Mononuclear cell (primary cell): Measurements from ENCODE around the gene SPARC. TPM values are rescaled to one million over a fixed set of nuclear protein-coding genes. Genes with fewer than 3 reads are reported as not detected.
"Not testable (repeated sequence)": the region's sequence is repeated elsewhere in the genome, so short reads cannot be mapped to it uniquely, and the experiment has no call there.

Experiments
- H3K27me3 ChIP-seq: 2 replicates; pipeline ENCODE4 v1.6.0; 2011; ENCODE audit warnings: low read length, control low read depth; ENCODE audit not compliant: insufficient read depth
- H3K4me1 ChIP-seq: 2 replicates; pipeline ENCODE4 v1.5.1; 2011; ENCODE audit warnings: mild to moderate bottlenecking, low read length, control low read depth; ENCODE audit not compliant: insufficient read depth
- H3K4me3 ChIP-seq: 2 replicates; pipeline ENCODE4 v1.5.1; 2011; ENCODE audit warnings: mild to moderate bottlenecking, low read length, moderate library complexity
- H3K9me3 ChIP-seq: 2 replicates; pipeline ENCODE4 v1.5.1; 2011; ENCODE audit warnings: low read depth, mild to moderate bottlenecking, control low read depth, low read length
- total RNA-seq: library from RNA; depleted of rRNA; stranded (reverse); fragments of >200 nt; gene quantifications from one replicate; pipeline ENCODE4 v1.2.3, GENCODE V29; 2012

Gene SPARC
- total RNA-seq, 1 donor, result 110 TPM

GRCh38 chr5:151717416-151717815 is 30.7 kb upstream of the SPARC start:
- no peaks in the 10 kb centered on the region for H3K27me3 ChIP-seq
- H3K4me3 ChIP-seq, result no peak overlapping the region
- peaks cover 27% of the 10 kb centered on the region for H3K4me1 ChIP-seq
- no peaks in the 10 kb centered on the region for H3K9me3 ChIP-seq

GRCh38 chr5:151709109-151709735 is 22.5 kb upstream of the SPARC start:
- H3K9me3 ChIP-seq, result no peaks in the 10 kb centered on the region
- H3K4me3 ChIP-seq, result no peak overlapping the region
- no peaks in the 10 kb centered on the region for H3K27me3 ChIP-seq
- H3K4me1 ChIP-seq, result no peaks in the 10 kb centered on the region

- Histone ChIP-seq H3K9me3 (no peaks in the 10 kb centered on the region), H3K4me1 (no peaks in the 10 kb centered on the region), H3K4me3 (no peak overlapping the region), H3K27me3 (no peaks in the 10 kb centered on the region)
Measured at GRCh38 chr5:151708126-151708525, 21.4 kb upstream of the SPARC start.

GRCh38 chr5:151707567-151707966 is 20.9 kb upstream of the SPARC start:
- Histone ChIP-seq H3K4me1 (no peaks in the 10 kb centered on the region), H3K27me3 (no peaks in the 10 kb centered on the region), H3K4me3 (no peak overlapping the region), H3K9me3 (no peaks in the 10 kb centered on the region)

- H3K9me3 ChIP-seq, result no peaks in the 10 kb centered on the region
- H3K4me1 ChIP-seq, result no peaks in the 10 kb centered on the region
- H3K27me3 ChIP-seq, result no peaks in the 10 kb centered on the region
- no peak overlapping the region for H3K4me3 ChIP-seq
Measured at GRCh38 chr5:151706906-151707305, 20.2 kb upstream of the SPARC start.

GRCh38 chr5:151703780-151704179 is 17.1 kb upstream of the SPARC start:
- Histone ChIP-seq H3K27me3 (no peaks in the 10 kb centered on the region), H3K4me1 (no peaks in the 10 kb centered on the region), H3K9me3 (no peaks in the 10 kb centered on the region), H3K4me3 (no peak overlapping the region)

GRCh38 chr5:151703227-151703626 is 16.5 kb upstream of the SPARC start:
- no peaks in the 10 kb centered on the region for H3K4me1 ChIP-seq
- no peaks in the 10 kb centered on the region for H3K27me3 ChIP-seq
- H3K9me3 ChIP-seq, result no peaks in the 10 kb centered on the region
- H3K4me3 ChIP-seq, result no peak overlapping the region

GRCh38 chr5:151700820-151701219 is 14.1 kb upstream of the SPARC start:
- H3K9me3 ChIP-seq, result no peaks in the 10 kb centered on the region
- no peaks in the 10 kb centered on the region for H3K27me3 ChIP-seq
- no peak overlapping the region for H3K4me3 ChIP-seq
- no peaks in the 10 kb centered on the region for H3K4me1 ChIP-seq

- H3K27me3 ChIP-seq, result no peaks in the 10 kb centered on the region
- no peak overlapping the region for H3K4me3 ChIP-seq
- no peaks in the 10 kb centered on the region for H3K9me3 ChIP-seq
- H3K4me1 ChIP-seq, result no peaks in the 10 kb centered on the region
Measured at GRCh38 chr5:151700296-151700695, 13.6 kb upstream of the SPARC start.

GRCh38 chr5:151699071-151699901 is 12.6 kb upstream of the SPARC start:
- Histone ChIP-seq H3K4me3 (no peak overlapping the region), H3K9me3 (no peaks in the 10 kb centered on the region)

GRCh38 chr5:151698081-151698480 is 11.4 kb upstream of the SPARC start:
- not testable (repeated sequence) for H3K4me1 ChIP-seq, H3K27me3 ChIP-seq, H3K4me3 ChIP-seq, H3K9me3 ChIP-seq

More at GRCh38 chr5:151699071-151699901, 12.6 kb upstream of the SPARC start:
- Histone ChIP-seq H3K4me1 (no peaks in the 10 kb centered on the region), H3K27me3 (no peaks in the 10 kb centered on the region)

GRCh38 chr5:151697452-151697851 is 10.7 kb upstream of the SPARC start:
- H3K4me1 ChIP-seq, result no peaks in the 10 kb centered on the region
- no peaks in the 10 kb centered on the region for H3K9me3 ChIP-seq
- no peaks in the 10 kb centered on the region for H3K27me3 ChIP-seq
- H3K4me3 ChIP-seq, result no peak overlapping the region

GRCh38 chr5:151696470-151697061 is 9.9 kb upstream of the SPARC start:
- H3K27me3 ChIP-seq, result no peaks in the 10 kb centered on the region
- no peak overlapping the region for H3K4me3 ChIP-seq
- H3K9me3 ChIP-seq, result no peaks in the 10 kb centered on the region
- H3K4me1 ChIP-seq, result no peaks in the 10 kb centered on the region

- no peak overlapping the region for H3K4me3 ChIP-seq
- no peaks in the 10 kb centered on the region for H3K4me1 ChIP-seq
- no peaks in the 10 kb centered on the region for H3K9me3 ChIP-seq
- H3K27me3 ChIP-seq, result no peaks in the 10 kb centered on the region
Measured at GRCh38 chr5:151695464-151695863, 8.7 kb upstream of the SPARC start.

GRCh38 chr5:151694035-151694485 is 7.3 kb upstream of the SPARC start:
- no peaks in the 10 kb centered on the region for H3K27me3 ChIP-seq
- H3K4me3 ChIP-seq, result no peak overlapping the region
- no peaks in the 10 kb centered on the region for H3K9me3 ChIP-seq
- H3K4me1 ChIP-seq, result no peaks in the 10 kb centered on the region
